Mammary epithelial cell (primary cell): ENCODE data around the gene SGO1.

ENCODE experiments used
- EZH2 ChIP-seq: IDR thresholded peaks from 2 replicates; pipeline ENCODE4 v1.6.1; 2012; ENCODE audit warnings: low read length, inconsistent platforms, borderline replicate concordance
- TF ChIP-seq, protein P1 (sequence below), 2 donors: IDR thresholded peaks in 1 of 2; conservative IDR thresholded peaks in 1 of 2; 2 replicates each; pipeline ENCODE4 v1.5.1; 2011 to 2012; ENCODE audit warnings: inconsistent platforms in 2 of 2, low read length in 2 of 2, mild to moderate bottlenecking in 2 of 2, control low read depth in 1 of 2, low read depth in 1 of 2; ENCODE audit not compliant: insufficient read depth in 1 of 2; ENCODE audit errors: extremely low read depth in 1 of 2

- TF ChIP-seq, protein P1, sequence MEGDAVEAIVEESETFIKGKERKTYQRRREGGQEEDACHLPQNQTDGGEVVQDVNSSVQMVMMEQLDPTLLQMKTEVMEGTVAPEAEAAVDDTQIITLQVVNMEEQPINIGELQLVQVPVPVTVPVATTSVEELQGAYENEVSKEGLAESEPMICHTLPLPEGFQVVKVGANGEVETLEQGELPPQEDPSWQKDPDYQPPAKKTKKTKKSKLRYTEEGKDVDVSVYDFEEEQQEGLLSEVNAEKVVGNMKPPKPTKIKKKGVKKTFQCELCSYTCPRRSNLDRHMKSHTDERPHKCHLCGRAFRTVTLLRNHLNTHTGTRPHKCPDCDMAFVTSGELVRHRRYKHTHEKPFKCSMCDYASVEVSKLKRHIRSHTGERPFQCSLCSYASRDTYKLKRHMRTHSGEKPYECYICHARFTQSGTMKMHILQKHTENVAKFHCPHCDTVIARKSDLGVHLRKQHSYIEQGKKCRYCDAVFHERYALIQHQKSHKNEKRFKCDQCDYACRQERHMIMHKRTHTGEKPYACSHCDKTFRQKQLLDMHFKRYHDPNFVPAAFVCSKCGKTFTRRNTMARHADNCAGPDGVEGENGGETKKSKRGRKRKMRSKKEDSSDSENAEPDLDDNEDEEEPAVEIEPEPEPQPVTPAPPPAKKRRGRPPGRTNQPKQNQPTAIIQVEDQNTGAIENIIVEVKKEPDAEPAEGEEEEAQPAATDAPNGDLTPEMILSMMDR (conservative IDR thresholded peaks at IDR 0.05 in 1 of 2, IDR thresholded peaks at IDR 0.05 in 1 of 2; ENCODE audit: extremely low read depth in 1 of 2, insufficient read depth in 1 of 2, low read depth in 1 of 2, low read length in 2 of 2) = no peak
- TF ChIP-seq EZH2 = no peak
These were observed 3.8 kb downstream of the SGO1 start for GRCh38 chr3:20182206-20182605.
